VCaP (cell line): ENCODE results near the gene PLEKHG4B.
"Not testable (repeated sequence)": the region's sequence is repeated elsewhere in the genome, so short reads cannot be mapped to it uniquely, and the experiment has no call there.

Experiments
- H3K27ac ChIP-seq: fragments of 450-650 bp; 2 replicates; pipeline ENCODE4 v1.5.1; 2017
- CTCF ChIP-seq: fragments of 450-650 bp; conservative IDR thresholded peaks from 2 replicates; pipeline ENCODE4 v1.5.1; 2017; ENCODE audit warnings: mild to moderate bottlenecking, moderate library complexity

Gene PLEKHG4B

DNA sequence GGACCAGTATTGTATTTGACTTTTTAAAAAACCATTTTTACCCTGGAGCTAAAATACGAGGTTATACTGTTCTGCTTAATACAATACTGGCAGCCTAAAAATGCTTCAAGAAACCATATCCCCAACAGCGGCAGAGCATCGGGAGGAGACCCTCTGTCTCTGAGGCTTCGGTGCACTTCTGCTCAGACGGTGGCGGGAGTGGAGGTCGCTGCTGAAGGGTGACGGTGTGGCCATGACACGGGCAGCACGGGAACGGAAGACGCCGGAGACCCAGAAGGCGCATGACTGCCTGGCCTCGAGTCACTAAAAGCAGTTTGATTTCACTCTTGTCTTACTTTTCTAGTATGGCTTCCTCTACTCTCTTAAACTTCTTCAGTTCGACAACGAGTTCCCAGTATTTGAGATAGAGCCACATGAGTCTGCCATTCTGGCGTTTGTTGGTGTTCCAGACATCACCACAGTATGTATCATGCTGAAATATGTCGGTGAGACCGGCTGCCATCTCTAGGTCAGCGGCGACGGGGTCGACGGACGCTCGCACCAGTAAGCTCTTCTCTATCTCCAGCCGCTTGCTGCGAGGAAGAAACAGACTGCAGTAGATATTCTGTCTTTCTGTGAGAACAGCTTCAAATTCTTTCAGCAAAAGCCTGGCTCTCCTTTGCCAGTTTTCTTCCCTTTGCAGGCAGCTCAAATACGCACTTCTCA is 113.2 kb downstream of the PLEKHG4B start:
- no peak overlapping the region for H3K27ac ChIP-seq

GRCh38 chr5:206406-206805 is 114.4 kb downstream of the PLEKHG4B start:
- TF ChIP-seq CTCF = no peak
- H3K27ac ChIP-seq = no peak overlapping the region

More for the DNA sequence above, 113.2 kb downstream of the PLEKHG4B start:
- TF ChIP-seq CTCF = no peak

- no peak overlapping the region for H3K27ac ChIP-seq
- no peak for TF ChIP-seq CTCF
Measured at GRCh38 chr5:206927-207536, 115.1 kb downstream of the PLEKHG4B start.

DNA sequence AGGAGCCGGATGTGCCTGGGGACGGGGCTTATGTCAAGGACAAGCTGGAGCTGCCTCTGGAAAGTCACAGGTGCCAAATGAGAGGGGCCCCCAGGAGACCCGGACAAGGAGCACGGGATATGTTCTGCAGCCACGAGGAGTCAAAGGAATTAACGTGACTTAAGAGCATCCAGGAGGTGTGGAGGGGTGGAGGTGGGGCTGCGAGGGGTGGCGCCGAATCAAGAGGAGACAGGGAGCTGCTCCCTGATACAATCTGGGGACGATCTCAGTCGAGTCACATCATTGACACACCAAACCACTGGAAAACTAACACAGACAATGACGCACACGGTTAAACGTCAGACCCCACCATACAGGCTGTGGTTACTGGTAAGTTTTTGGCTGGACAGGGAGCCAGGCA is 115.6 kb downstream of the PLEKHG4B start:
- TF ChIP-seq CTCF = no peak
- H3K27ac ChIP-seq = no peak overlapping the region

DNA sequence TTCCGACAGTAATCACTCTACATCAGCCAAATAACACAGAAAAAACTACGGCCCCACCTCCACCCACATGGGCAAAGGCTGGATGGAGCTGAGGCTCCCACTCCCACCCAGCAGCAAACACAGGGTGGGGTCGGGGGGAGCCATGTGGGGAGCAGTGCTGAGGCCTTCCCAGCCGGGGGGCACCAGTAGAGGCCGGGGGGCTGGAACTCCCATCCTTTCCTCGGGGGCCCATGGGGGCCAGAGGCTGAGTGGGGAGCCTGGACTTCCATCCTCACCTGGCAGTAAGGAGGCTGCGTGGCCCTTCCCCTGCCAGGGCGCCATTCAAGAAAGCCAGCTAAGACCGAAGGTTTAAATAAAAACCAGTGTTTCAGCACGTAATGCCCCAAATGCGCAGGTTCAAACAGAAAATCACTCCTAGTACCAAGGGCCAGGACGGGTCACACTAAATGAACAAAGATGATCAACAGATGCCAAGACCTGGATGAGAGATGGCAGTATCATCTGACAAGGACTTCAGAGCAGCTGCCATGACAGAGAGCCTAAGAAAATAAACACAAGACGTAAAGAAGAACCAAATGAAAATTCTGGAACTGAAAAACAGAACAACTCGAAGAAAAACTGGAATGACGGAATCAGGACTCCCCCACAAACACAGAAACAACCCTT is 116.6 kb downstream of the PLEKHG4B start:
- no peak for TF ChIP-seq CTCF

DNA sequence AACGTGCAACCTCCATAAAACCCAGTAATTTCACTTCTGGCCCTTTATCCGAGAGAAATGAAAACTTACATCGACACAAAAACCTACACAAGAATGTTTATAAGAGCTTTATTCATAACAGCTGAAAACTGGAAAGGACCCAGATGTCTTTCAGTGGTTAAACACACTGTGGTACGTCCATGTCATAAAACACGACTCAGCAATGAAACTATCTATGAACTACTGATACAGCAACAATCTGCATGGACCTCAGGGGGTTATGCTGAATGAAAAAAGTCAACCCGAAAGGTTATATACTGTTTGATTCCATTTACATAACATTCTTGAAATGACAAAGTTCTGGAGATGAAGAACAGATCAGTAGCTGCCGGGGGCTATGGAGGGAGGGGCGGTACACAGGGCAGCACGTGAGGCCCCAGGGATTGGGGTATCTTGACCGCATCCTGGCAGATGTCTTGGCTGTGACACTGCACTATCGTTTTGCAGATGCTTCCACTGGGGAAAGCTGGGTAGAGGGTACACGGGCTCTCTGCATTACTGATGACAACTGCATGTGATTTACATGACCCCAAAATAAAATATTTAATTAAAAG is 121.9 kb downstream of the PLEKHG4B start:
- no peak for TF ChIP-seq CTCF
- no peak overlapping the region for H3K27ac ChIP-seq

More for the DNA sequence above, 116.6 kb downstream of the PLEKHG4B start:
- H3K27ac ChIP-seq = no peak overlapping the region

GRCh38 chr5:215256-215655 is 123.3 kb downstream of the PLEKHG4B start:
- H3K27ac ChIP-seq = not testable (repeated sequence)

GRCh38 chr5:216076-216475 is 124.1 kb downstream of the PLEKHG4B start:
- not testable (repeated sequence) for H3K27ac ChIP-seq
